Measurements from ENCODE around the gene KSR1. TPM values are rescaled to one million over a fixed set of nuclear protein-coding genes. Genes with fewer than 3 reads are reported as not detected.

The KSR1 gene
- total and polyA plus RNA-seq, 10 of the 15 experiments (the other 5 are each of a cell fraction or from before 2014, with no cell fraction given): 0.97 to 66.6 (median 22.9) TPM

DNA sequence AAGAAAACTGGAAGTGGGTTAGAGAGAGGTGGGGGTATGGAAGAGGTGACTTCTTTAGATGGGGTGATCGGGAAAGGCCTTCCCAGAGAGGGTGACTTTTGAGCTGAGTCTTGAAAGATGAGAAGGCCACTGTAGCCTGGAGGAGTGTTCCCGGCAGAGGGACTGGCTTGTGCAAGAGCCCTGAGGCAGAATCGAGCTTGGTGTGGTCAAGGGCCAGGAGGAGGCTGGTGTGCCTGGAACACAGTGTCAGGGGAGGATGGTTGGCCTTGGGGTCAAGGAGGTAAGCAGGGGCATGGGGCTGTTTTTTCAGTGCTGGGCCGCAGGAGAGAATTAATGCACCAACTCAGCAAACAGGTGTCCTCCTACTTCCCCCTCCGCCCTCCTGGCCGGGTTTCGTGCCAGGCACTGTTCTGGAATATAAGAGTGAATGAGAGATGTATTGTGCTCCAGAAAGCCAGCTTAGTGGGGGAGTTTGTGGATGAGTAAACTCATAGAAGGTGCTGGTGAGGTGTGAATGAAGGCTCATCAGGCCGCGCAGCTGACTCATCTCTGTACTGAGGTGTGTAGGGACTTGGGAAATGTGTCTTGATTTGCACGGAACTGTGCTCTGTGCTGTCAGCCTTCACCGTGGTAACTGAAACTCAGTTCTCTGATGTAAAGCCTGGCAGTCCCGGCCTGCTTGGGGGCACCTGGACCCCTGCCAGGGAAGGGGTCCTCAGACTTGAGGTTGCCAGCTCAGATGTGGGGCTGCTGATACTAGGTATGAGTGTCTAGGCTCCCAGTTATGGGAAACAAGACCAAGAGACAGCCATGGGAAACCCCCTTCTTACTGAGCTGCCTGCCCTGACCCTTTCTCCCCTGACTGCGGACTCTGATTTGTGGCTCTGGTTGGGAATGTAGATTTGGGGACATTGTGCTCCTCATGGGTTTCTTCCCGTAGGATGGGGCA, 15.3 kb downstream of the KSR1 start (continued):
- TF ChIP-seq PAX5 (IDR thresholded peaks at IDR 0.05; ENCODE audit: borderline replicate concordance, low read depth, low read length) (peak; percentile 97), BACH1 (IDR thresholded peaks at IDR 0.05; ENCODE audit: borderline replicate concordance) (peak; percentile 97), RB1 (IDR thresholded peaks at IDR 0.05; ENCODE audit: borderline replicate concordance) (no peak), CREB1 (IDR thresholded peaks at IDR 0.05; ENCODE audit: low read depth) (peak; percentile 83), GATAD2B (conservative IDR thresholded peaks at IDR 0.05; ENCODE audit: low read depth) (peak; percentile 99), ZNF384 (IDR thresholded peaks at IDR 0.05; ENCODE audit: borderline replicate concordance, low read depth, low read length) (peak; percentile 19; the same call in 1 of the 2 replicates), RUNX3 (IDR thresholded peaks at IDR 0.05; ENCODE audit: low read length) (peak; percentile 97), ZNF217 (IDR thresholded peaks at IDR 0.05) (peak; percentile 89), SMAD1 (IDR thresholded peaks at IDR 0.05; ENCODE audit: low read depth, partially characterized antibody) (peak; percentile 93), POLR2AphosphoS5 (IDR thresholded peaks at IDR 0.05; ENCODE audit: low read length) (peak; percentile 70), NRF1 (conservative IDR thresholded peaks at IDR 0.05; ENCODE audit: low read depth, low read length) (no peak), STAT1 (conservative IDR thresholded peaks at IDR 0.05) (0 out of 2 replicates have a peak, but pooled peaks have one; percentile 40), EED (IDR thresholded peaks at IDR 0.05; ENCODE audit: low read depth) (peak; percentile 100), NBN (IDR thresholded peaks at IDR 0.05) (peak; percentile 89), MXI1 (IDR thresholded peaks at IDR 0.05; ENCODE audit: low read depth, low read length) (peak; percentile 92), RCOR1 (conservative IDR thresholded peaks at IDR 0.05; ENCODE audit: low read depth, low read length) (no peak), ZNF24 (IDR thresholded peaks at IDR 0.05) (peak; percentile 94)
- TF ChIP-seq, protein P1, sequence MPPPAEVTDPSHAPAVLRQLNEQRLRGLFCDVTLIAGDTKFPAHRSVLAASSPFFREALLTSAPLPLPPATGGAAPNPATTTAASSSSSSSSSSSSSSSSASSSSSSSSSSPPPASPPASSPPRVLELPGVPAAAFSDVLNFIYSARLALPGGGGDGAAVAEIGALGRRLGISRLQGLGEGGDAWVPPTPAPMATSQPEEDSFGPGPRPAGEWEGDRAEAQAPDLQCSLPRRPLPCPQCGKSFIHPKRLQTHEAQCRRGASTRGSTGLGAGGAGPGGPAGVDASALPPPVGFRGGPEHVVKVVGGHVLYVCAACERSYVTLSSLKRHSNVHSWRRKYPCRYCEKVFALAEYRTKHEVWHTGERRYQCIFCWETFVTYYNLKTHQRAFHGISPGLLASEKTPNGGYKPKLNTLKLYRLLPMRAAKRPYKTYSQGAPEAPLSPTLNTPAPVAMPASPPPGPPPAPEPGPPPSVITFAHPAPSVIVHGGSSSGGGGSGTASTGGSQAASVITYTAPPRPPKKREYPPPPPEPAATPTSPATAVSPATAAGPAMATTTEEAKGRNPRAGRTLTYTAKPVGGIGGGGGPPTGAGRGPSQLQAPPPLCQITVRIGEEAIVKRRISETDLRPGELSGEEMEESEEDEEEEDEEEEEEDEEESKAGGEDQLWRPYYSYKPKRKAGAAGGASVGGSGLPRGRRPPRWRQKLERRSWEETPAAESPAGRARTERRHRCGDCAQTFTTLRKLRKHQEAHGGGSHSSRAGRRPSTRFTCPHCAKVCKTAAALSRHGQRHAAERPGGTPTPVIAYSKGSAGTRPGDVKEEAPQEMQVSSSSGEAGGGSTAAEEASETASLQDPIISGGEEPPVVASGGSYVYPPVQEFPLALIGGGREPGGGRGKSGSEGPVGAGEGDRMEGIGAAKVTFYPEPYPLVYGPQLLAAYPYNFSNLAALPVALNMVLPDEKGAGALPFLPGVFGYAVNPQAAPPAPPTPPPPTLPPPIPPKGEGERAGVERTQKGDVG (CRISPR knock-in tag; IDR thresholded peaks at IDR 0.05): no peak
- TF ChIP-seq, protein P2, sequence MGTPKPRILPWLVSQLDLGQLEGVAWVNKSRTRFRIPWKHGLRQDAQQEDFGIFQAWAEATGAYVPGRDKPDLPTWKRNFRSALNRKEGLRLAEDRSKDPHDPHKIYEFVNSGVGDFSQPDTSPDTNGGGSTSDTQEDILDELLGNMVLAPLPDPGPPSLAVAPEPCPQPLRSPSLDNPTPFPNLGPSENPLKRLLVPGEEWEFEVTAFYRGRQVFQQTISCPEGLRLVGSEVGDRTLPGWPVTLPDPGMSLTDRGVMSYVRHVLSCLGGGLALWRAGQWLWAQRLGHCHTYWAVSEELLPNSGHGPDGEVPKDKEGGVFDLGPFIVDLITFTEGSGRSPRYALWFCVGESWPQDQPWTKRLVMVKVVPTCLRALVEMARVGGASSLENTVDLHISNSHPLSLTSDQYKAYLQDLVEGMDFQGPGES (IDR thresholded peaks at IDR 0.05): no peak
- TF ChIP-seq, protein P3, sequence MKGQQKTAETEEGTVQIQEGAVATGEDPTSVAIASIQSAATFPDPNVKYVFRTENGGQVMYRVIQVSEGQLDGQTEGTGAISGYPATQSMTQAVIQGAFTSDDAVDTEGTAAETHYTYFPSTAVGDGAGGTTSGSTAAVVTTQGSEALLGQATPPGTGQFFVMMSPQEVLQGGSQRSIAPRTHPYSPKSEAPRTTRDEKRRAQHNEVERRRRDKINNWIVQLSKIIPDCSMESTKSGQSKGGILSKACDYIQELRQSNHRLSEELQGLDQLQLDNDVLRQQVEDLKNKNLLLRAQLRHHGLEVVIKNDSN (IDR thresholded peaks at IDR 0.05; ENCODE audit: borderline replicate concordance, extremely low read length, insufficient read depth, low read depth, low read length): no peak
- TF ChIP-seq, protein P4, sequence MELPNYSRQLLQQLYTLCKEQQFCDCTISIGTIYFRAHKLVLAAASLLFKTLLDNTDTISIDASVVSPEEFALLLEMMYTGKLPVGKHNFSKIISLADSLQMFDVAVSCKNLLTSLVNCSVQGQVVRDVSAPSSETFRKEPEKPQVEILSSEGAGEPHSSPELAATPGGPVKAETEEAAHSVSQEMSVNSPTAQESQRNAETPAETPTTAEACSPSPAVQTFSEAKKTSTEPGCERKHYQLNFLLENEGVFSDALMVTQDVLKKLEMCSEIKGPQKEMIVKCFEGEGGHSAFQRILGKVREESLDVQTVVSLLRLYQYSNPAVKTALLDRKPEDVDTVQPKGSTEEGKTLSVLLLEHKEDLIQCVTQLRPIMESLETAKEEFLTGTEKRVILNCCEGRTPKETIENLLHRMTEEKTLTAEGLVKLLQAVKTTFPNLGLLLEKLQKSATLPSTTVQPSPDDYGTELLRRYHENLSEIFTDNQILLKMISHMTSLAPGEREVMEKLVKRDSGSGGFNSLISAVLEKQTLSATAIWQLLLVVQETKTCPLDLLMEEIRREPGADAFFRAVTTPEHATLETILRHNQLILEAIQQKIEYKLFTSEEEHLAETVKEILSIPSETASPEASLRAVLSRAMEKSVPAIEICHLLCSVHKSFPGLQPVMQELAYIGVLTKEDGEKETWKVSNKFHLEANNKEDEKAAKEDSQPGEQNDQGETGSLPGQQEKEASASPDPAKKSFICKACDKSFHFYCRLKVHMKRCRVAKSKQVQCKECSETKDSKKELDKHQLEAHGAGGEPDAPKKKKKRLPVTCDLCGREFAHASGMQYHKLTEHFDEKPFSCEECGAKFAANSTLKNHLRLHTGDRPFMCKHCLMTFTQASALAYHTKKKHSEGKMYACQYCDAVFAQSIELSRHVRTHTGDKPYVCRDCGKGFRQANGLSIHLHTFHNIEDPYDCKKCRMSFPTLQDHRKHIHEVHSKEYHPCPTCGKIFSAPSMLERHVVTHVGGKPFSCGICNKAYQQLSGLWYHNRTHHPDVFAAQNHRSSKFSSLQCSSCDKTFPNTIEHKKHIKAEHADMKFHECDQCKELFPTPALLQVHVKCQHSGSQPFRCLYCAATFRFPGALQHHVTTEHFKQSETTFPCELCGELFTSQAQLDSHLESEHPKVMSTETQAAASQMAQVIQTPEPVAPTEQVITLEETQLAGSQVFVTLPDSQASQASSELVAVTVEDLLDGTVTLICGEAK (IDR thresholded peaks at IDR 0.05; ENCODE audit: borderline replicate concordance): no peak

All from GM12878 (cell line).